ENCODE data around the gene MICU1. TPM values are rescaled to one million over a fixed set of nuclear protein-coding genes. Genes with fewer than 3 reads are reported as not detected.

The MICU1 gene
- total and polyA plus RNA-seq, 12 donors, result 34.2 to 54.1 (median 44.3) TPM

DNA sequence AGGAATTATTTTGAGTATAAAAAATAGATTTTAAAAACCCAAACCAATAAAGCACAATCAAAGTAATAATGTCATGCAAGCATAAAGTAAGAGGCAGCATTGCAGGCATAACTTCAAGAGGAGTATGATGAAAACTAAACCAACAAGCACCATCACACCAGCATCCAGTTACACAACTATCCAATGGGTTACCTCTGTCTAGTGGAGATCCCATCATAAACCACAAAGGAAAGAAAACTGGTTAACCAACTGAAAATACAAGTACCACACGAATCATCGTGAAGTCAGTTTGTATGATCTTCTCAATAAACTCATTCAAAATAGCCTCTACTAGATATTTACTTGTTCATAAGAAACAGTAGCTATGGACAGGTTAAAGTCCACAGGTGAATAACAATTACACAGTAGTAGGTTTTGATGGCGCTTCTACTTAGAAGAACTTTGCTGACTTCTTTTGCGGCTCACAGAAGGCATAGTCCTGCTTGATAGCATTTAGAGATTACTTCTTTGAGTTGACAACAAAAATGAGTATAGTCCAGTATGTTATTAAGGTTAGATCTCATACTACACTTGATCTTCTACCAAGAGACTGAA lies 116.6 kb downstream of the MICU1 start:
- Histone ChIP-seq H3K4me1 (peaks cover 0 to 26% (median 0%) of the 10 kb centered on the region in 9 donors), H3K9me3 (peaks cover 0 to 14% (median 4%) of the 10 kb centered on the region in 11 donors), H3K4me3 (no peak overlapping the region), H3K27ac (no peak overlapping the region), H3K36me3 (peaks cover 0 to 19% (median 0%) of the 10 kb centered on the region in 9 donors), H3K27me3 (no peaks in the 10 kb centered on the region)
- TF ChIP-seq, protein P1, sequence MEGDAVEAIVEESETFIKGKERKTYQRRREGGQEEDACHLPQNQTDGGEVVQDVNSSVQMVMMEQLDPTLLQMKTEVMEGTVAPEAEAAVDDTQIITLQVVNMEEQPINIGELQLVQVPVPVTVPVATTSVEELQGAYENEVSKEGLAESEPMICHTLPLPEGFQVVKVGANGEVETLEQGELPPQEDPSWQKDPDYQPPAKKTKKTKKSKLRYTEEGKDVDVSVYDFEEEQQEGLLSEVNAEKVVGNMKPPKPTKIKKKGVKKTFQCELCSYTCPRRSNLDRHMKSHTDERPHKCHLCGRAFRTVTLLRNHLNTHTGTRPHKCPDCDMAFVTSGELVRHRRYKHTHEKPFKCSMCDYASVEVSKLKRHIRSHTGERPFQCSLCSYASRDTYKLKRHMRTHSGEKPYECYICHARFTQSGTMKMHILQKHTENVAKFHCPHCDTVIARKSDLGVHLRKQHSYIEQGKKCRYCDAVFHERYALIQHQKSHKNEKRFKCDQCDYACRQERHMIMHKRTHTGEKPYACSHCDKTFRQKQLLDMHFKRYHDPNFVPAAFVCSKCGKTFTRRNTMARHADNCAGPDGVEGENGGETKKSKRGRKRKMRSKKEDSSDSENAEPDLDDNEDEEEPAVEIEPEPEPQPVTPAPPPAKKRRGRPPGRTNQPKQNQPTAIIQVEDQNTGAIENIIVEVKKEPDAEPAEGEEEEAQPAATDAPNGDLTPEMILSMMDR (IDR thresholded peaks at IDR 0.05), result no peak
- DNase-seq (no peak), ATAC-seq (no peak)
- 94 to 97% methylated on average over 4 of the region's 4 CpGs for WGBS, 2 donors
- intact Hi-C loops (cut with DNase I), result no loop called here

DNA sequence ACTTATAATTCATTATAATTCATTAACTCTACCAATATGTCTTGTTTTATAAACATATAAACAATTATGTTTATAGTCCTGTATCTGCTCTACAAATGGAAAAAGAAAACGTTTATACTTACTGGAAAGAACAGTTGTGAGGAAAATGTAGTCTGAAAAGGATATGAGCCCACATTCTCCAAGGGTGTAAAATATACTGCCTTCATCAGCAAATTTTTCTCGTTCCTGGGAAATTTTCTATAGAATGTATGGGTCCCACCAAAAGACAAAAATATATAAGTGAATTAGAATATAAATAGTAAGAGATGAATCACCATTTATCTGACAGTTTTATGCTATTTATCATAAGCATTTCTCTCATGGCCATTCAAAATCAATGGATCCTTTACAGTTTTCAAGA lies 117.8 kb downstream of the MICU1 start:
- intact Hi-C loops (cut with DNase I), result no loop called here
- no peak for DNase-seq
- no peaks in the 10 kb centered on the region for H3K27me3 ChIP-seq
- H3K36me3 ChIP-seq, result peaks cover 0 to 19% (median 0%) of the 10 kb centered on the region in 9 donors
- H3K9me3 ChIP-seq, result peaks cover 0 to 12% (median 6%) of the 10 kb centered on the region in 11 donors
- 75 to 76% methylated on average over 2 of the region's 2 CpGs for WGBS, 2 donors
- no peak overlapping the region for H3K4me3 ChIP-seq
- no peak overlapping the region for H3K27ac ChIP-seq
- ATAC-seq, result no peak
- TF ChIP-seq, protein P1 (IDR thresholded peaks at IDR 0.05), result no peak
- H3K4me1 ChIP-seq, result peaks cover 0 to 36% (median 4%) of the 10 kb centered on the region in 9 donors

DNA sequence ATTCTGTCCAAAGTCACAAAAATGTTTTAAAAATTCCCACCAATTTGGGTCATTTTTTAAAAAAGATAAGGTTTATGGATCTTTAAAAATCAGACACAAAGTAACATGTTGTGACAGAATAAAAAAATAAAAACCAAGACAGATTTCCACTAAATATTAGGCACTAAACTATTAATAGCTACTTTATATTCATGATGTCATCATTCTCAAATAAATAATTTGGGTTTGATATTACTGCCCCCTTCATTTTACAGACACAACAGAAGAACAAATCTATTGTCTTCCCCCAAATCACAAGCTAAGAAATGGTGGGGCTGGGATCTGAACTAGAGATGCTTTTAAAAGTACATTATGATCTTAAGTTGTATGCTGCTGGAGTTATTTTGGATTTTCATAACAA lies 119.4 kb downstream of the MICU1 start:
- H3K9me3 ChIP-seq, result peaks cover 0 to 12% (median 6%) of the 10 kb centered on the region in 11 donors
- intact Hi-C loops (cut with DNase I), result no loop called here
- H3K27me3 ChIP-seq, result no peaks in the 10 kb centered on the region
- H3K27ac ChIP-seq, result no peak overlapping the region
- H3K4me3 ChIP-seq, result no peak overlapping the region
- no peak for ATAC-seq
- peaks cover 0 to 19% (median 0%) of the 10 kb centered on the region in 9 donors for H3K36me3 ChIP-seq
- TF ChIP-seq, protein P1 (IDR thresholded peaks at IDR 0.05), result no peak
- peaks cover 0 to 40% (median 5%) of the 10 kb centered on the region in 9 donors for H3K4me1 ChIP-seq
- DNase-seq, result no peak

DNA sequence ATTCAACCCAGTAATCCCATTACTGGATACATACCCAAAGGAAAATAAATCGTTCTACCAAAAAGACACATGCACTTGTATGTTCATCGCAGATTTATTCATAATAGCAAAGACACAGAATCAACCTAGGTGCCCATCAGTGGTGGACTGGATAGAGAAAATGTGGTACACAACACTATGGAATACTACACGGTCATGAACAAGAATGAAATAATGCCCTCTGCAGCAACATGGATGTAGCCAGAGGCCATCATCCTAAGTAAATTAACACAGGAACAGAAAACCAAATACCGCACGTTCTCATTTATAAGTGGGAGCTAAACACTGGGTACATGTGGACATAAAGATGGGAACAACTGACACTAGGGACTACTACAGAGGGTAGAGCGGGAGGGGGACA lies 120.4 kb downstream of the MICU1 start:
- ATAC-seq, result no peak
- no peak overlapping the region for H3K27ac ChIP-seq
- TF ChIP-seq, protein P1 (IDR thresholded peaks at IDR 0.05), result no peak
- DNase-seq, result no peak
- intact Hi-C loops (cut with DNase I), result no loop called here
- WGBS, 2 donors, result 98 to 100% methylated on average over 6 of the region's 6 CpGs
- peaks cover 0 to 19% (median 0%) of the 10 kb centered on the region in 9 donors for H3K36me3 ChIP-seq
- peaks cover 0 to 30% (median 5%) of the 10 kb centered on the region in 9 donors for H3K4me1 ChIP-seq
- H3K27me3 ChIP-seq, result no peaks in the 10 kb centered on the region
- H3K4me3 ChIP-seq, result no peak overlapping the region
- H3K9me3 ChIP-seq, result peaks cover 0 to 12% (median 6%) of the 10 kb centered on the region in 11 donors

Measured in heart right ventricle (tissue), 16 donors.